Large intestine (tissue), 3 donors: Measurements from ENCODE around the gene C19orf53. TPM values are rescaled to one million over a fixed set of nuclear protein-coding genes. Genes with fewer than 3 reads are reported as not detected.

Source experiments
- DNase-seq, 2 donors: peaks; one replicate each; pipeline versions ENCODE4 v3.0.0 to v3.0.0-alpha.2; 2013
- H3K27ac ChIP-seq: one replicate; pipeline ENCODE4 v1.5.1; 2013; ENCODE audit warnings: low read length
- H3K27me3 ChIP-seq: 2 replicates; pipeline ENCODE4 v1.6.1; 2013; ENCODE audit warnings: low read length; ENCODE audit not compliant: control insufficient read depth, insufficient read depth
- H3K36me3 ChIP-seq: 2 replicates; pipeline ENCODE4 v1.6.1; 2013; ENCODE audit warnings: low read length; ENCODE audit not compliant: control insufficient read depth, insufficient read depth
- H3K4me1 ChIP-seq: one replicate; pipeline ENCODE4 v1.6.1; 2013; ENCODE audit warnings: low read length; ENCODE audit not compliant: control insufficient read depth, insufficient read depth
- H3K4me3 ChIP-seq: one replicate; pipeline ENCODE4 v1.5.1; 2013; ENCODE audit warnings: low read length
- H3K9me3 ChIP-seq: one replicate; pipeline ENCODE4 v1.6.1; 2013; ENCODE audit warnings: mild to moderate bottlenecking, low read depth, low read length, moderate library complexity; ENCODE audit not compliant: control insufficient read depth
- WGBS: methylation state at CpG from one replicate; pipeline ENCODE4 v1.1.5; 2013; ENCODE audit warnings: low lambda C conversion rate; ENCODE audit not compliant: insufficient coverage; 5-methylcytosine and 5-hydroxymethylcytosine counted together
- polyA plus RNA-seq: library from polyadenylated mRNA; unstranded; fragments of 120-200 nt; gene quantifications from one replicate; pipeline ENCODE4 v1.2.1, GENCODE V29; 2013

C19orf53 gene
- polyA plus RNA-seq, 1 donor, result 101 TPM

DNA sequence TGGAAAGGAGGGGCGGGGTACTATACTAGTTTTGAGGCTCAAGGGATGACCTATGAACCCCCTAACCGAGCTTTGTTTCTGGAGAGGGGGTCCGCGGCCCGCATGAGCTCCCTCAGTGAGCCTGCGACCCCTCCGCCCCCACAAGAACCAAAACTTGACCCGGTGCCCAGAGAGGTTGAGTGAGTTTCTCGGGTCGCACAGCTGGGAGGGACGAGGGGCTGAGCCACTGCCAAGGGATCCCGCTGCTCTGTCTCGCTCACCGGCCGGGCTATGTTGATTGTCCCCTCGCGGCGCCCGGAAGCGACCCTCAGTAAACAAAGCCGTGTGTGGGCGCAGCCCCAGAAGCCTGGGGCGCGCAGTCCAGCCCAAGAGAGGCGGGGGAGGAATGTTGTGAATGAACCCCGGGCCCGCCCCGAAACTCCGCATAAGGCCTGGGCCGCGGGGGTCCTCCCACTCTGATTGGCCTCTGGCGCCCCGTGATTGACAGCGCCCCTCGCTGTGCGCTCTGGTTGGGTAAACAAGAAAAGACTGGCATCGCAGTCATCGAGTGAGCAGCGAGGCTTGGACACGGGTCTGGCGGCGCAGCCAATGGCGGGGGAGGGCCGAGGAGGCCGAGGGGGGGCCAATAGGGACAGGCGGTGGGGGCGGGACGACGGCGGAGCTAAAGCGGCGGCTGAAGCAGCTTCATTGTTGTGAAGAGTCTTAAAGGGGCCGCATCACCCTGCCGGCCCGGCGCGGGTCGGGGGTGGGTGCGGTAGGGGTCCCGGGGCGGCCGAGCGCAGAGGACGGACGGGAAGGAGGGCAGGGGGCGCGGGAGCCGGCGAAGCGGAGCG is 20.7 kb downstream of the C19orf53 start, which contains the start of gene ZSWIM4:
Gene ZSWIM4, plus strand, starts transcription at position 687 of the 833 bp plus-strand sequence. CDS start 206 bp downstream, outside the sequence.
- H3K4me3 ChIP-seq, result peak within 1 kb of the TSS; percentile 82
- H3K9me3 ChIP-seq, result no peaks in the 10 kb centered on the region
- H3K27me3 ChIP-seq, result no peaks in the 10 kb centered on the region
- no peaks in the 10 kb centered on the region for H3K36me3 ChIP-seq
- peaks cover 14% of the 10 kb centered on the region for H3K4me1 ChIP-seq
- WGBS, result no CpG with 5 or more reads among the region's 71 CpGs
- H3K27ac ChIP-seq, result peak within 1 kb of the TSS; percentile 59
- peak; percentile 99 to 100 for DNase-seq

DNA sequence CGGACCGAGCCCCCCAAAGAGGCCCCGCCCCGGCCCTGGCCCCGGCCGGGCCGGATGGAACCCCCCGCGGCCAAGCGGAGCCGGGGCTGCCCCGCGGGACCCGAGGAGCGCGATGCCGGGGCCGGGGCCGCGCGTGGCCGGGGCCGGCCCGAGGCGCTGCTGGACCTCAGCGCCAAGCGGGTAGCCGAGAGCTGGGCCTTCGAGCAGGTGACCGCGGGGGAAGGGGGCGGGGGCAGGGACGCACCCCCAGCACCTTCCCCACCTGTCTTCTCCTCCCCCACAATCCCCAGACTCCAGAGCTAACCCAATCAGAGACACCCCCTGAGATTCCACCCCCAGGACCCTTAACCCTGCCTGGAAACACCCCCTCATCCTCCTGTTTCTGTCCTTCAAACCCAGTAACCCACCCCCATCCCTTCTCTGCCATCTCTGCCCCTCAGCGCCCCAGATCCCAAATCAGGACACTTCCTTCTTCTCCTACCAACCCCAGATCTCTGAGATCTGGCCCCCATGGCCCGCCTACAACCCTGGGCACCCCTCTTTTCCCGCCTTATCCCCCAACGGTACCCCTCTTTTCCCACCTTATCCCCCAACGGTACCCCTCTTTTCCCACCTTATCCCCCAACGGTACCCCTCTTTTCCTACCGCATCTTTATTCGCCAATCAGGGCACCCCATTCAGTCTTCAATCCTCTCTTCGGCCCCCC is 21.5 kb downstream of the C19orf53 start:
- Histone ChIP-seq H3K9me3 (no peaks in the 10 kb centered on the region), H3K4me1 (peaks cover 14% of the 10 kb centered on the region), H3K4me3 (peak overlapping the region; percentile 82), H3K27ac (no peak overlapping the region), H3K27me3 (no peaks in the 10 kb centered on the region), H3K36me3 (no peaks in the 10 kb centered on the region)
- WGBS, result 10% methylated on average over 2 of the region's 42 CpGs
- DNase-seq, result peak in 1 of 2 donors; percentile 46

DNA sequence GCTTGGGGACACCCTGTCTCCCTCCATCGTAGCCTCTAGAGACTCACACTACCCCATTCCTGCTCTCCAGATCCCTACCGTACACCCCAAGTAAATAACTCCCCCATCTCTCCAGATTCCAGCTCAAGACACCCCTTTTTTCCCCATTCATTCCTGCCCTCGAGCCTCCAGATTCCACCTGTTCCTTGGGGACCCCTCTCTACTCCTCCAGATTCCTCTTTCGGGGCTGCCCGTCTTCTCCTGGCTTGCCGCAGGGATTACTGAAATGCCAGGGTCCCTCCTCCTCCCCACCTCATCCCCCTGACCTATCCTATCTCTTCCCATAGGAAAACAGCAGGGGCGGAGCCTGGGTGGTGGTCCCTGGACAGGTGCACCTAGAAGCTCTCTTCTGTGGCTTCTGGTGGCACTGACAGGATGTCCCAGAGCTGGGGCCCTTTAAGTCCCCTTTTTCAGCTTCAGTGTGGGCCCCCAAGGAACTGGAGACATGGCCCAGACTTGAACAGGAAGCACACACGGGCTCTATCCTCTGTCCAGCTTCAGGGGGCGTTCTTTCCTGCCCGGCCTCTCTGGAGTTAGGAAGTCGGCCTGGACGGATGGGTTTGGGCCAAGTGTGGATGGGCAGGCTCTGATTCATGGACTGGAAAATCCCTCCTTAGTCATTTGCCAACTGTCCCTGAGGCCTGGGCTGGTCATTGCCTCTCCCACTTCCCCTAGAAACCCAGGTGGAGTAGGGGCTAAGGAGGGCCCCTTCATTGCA is 22.2 kb downstream of the C19orf53 start:
- Histone ChIP-seq H3K4me1 (peaks cover 14% of the 10 kb centered on the region), H3K9me3 (no peaks in the 10 kb centered on the region), H3K27ac (no peak overlapping the region), H3K4me3 (peak overlapping the region; percentile 82), H3K27me3 (no peaks in the 10 kb centered on the region), H3K36me3 (peaks cover 3% of the 10 kb centered on the region)
- no CpG with 5 or more reads among the region's 12 CpGs for WGBS
- peak in 1 of 2 donors; percentile 39 for DNase-seq

DNA sequence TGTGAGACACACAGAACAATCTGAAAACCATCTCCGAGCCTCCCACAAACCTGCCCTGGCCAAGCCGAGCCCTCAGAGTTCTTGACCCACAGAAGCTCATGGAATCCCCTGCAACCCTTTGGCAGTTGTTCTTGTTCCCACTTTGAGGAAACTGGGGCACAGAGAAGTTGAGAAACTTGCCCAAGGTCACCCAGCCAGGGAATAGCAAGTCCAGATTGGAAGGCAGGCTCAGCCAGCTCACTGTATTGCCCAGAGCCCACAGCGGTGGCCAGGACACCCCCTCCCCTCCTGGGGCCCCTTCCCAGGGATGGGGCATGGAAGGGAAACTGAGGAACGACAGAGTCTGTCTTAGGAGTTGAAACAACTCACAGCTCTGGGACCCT is 22.8 kb downstream of the C19orf53 start:
- Histone ChIP-seq H3K4me3 (no peak overlapping the region), H3K36me3 (peaks cover 3% of the 10 kb centered on the region), H3K9me3 (no peaks in the 10 kb centered on the region), H3K27ac (no peak overlapping the region), H3K27me3 (no peaks in the 10 kb centered on the region), H3K4me1 (peaks cover 14% of the 10 kb centered on the region)
- WGBS, result no CpG with 5 or more reads among the region's 4 CpGs
- DNase-seq, result no peak

DNA sequence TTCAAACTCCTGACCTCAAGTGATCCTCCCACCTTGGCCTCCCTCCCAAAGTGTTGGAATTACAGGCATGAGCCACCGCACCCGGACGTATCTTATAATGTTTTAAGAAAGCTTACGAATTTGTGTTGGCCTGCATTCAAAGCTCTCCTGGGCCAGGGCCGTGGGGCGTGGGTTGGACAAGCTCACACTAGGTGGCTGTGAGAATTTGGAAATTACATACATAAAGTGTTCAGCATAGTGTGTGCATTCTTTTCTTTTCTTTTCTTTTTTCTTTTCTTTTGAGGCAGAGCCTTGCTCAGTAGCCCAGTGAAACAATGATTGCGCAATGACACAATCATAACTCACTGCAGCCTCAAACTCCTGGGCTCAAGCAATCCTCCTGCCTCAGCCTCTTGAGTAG is 23.6 kb downstream of the C19orf53 start:
- Histone ChIP-seq H3K36me3 (peaks cover 3% of the 10 kb centered on the region), H3K4me3 (no peak overlapping the region), H3K4me1 (peaks cover 14% of the 10 kb centered on the region), H3K27me3 (no peaks in the 10 kb centered on the region), H3K27ac (no peak overlapping the region), H3K9me3 (no peaks in the 10 kb centered on the region)
- no peak for DNase-seq
- WGBS, result 100% methylated on average over 3 of the region's 7 CpGs

- DNase-seq, result no peak
- no peak overlapping the region for H3K27ac ChIP-seq
- H3K9me3 ChIP-seq, result no peaks in the 10 kb centered on the region
- WGBS, result no CpG with 5 or more reads among the region's 22 CpGs
- peaks cover 11% of the 10 kb centered on the region for H3K4me1 ChIP-seq
- H3K27me3 ChIP-seq, result no peaks in the 10 kb centered on the region
- peaks cover 3% of the 10 kb centered on the region for H3K36me3 ChIP-seq
- H3K4me3 ChIP-seq, result no peak overlapping the region
These were observed 25.4 kb downstream of the C19orf53 start for GRCh38 chr19:13799669-13800068.

GRCh38 chr19:13803038-13803437 is 28.8 kb downstream of the C19orf53 start:
- Histone ChIP-seq H3K4me3 (no peak overlapping the region), H3K27me3 (no peaks in the 10 kb centered on the region), H3K36me3 (peaks cover 8% of the 10 kb centered on the region), H3K27ac (no peak overlapping the region), H3K9me3 (no peaks in the 10 kb centered on the region), H3K4me1 (no peaks in the 10 kb centered on the region)
- DNase-seq, result no peak
- no CpG with 5 or more reads among the region's 9 CpGs for WGBS

GRCh38 chr19:13804830-13805683 is 30.8 kb downstream of the C19orf53 start:
- no peak for DNase-seq
- no peak overlapping the region for H3K27ac ChIP-seq
- no peak overlapping the region for H3K4me3 ChIP-seq
- no peaks in the 10 kb centered on the region for H3K27me3 ChIP-seq
- H3K36me3 ChIP-seq, result peaks cover 14% of the 10 kb centered on the region
- WGBS, result no CpG with 5 or more reads among the region's 35 CpGs
- H3K4me1 ChIP-seq, result no peaks in the 10 kb centered on the region
- no peaks in the 10 kb centered on the region for H3K9me3 ChIP-seq

DNA sequence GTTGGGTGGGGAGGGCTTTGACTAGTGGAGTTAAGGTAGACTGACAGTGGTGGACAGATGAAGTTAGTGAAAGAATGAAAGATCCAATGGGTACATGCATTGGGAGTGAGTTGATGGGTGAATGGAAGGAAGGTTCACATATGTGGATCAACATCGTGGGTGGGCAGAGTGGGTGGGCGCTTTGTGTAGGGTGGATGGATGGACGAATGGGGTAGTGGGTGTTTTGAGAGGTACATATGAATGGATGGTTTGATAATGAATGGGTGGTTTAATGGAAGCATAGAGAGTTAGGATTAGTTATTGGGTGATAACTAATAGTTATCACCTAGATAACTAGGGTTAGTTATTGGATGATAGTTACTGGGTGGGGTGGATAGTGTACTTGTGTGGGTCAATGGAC is 32.5 kb downstream of the C19orf53 start:
- no peak for DNase-seq
- whole genome bisulfite sequencing, result 100% methylated on average over 3 of the region's 3 CpGs
- no peaks in the 10 kb centered on the region for H3K4me1 ChIP-seq
- no peak overlapping the region for H3K4me3 ChIP-seq
- no peak overlapping the region for H3K27ac ChIP-seq
- no peaks in the 10 kb centered on the region for H3K9me3 ChIP-seq
- no peaks in the 10 kb centered on the region for H3K27me3 ChIP-seq
- H3K36me3 ChIP-seq, result peaks cover 10% of the 10 kb centered on the region
